ENCODE results near the gene RAMP3.

GRCh38 chr7:45212606-45213005 is 55.0 kb downstream of the RAMP3 start:
- TF ChIP-seq CTCF (IDR thresholded peaks at IDR 0.05) (no peak), POLR2AphosphoS5 (IDR thresholded peaks at IDR 0.05) (no peak), POLR2A (IDR thresholded peaks at IDR 0.05) (no peak), EP300 (IDR thresholded peaks at IDR 0.05) (no peak)
